NCI-H1436 (cell line): Measurements from ENCODE around the gene CRLF3.
"Not testable (repeated sequence)": the region's sequence is repeated elsewhere in the genome, so short reads cannot be mapped to it uniquely, and the experiment has no call there.

Experiments used
- DNase-seq: peaks from one replicate; lab custom pipeline; 2025; lab: John Stamatoyannopoulos, UW

The CRLF3 gene

DNA sequence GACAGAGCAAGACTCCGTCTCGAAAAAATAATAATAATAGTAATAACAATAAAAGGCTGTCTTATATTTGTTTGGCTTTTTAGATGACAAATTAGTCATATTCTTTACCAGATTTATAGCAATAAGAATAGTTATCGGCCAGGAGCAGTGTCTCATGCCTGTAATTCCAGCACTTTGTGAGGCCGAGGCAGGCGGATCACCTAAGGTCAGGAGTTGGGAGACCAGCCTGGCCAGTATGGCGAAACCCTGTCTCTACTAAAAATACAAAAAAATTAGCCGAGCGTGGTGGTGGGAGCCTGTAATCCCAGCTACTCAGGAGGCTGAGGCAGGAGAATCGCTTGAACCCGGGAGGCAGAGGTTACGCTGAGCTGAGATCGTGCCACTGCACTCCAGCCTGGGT, 10.3 kb downstream of the CRLF3 start:
- DNase-seq: not testable (repeated sequence)

- DNase-seq: no peak
Observed at GRCh38 chr17:30812218-30813177, 12.0 kb downstream of the CRLF3 start.

GRCh38 chr17:30809867-30810266, 14.6 kb downstream of the CRLF3 start:
- DNase-seq: no peak

DNA sequence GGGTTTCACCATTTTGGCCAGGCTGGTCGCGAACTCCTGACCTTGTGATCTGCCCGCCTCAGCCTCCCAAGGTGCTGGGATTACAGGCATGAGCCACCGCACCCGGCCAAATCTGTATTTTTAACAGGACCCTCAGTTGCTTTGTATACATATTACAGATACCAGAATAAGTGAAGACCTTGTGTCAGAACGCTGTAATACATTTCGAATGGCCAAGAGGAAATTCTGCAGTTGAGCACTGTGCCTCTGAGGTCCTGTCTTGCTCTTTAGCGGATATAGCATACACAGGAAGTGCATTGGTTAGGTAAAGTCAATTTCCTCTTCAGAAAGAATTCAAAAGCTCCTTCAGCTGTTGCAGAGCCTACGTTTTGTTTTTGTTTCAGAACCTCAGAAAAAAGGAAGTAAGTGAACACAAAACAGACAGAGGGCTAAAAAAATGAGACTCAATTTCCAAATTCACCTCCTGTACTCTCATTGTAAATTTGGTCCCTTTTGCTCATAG, 15.7 kb downstream of the CRLF3 start:
- DNase-seq: no peak

- DNase-seq: no peak
Observed at GRCh38 chr17:30807896-30808295, 16.6 kb downstream of the CRLF3 start.

GRCh38 chr17:30805944-30806456, 18.5 kb downstream of the CRLF3 start:
- no peak for DNase-seq

DNA sequence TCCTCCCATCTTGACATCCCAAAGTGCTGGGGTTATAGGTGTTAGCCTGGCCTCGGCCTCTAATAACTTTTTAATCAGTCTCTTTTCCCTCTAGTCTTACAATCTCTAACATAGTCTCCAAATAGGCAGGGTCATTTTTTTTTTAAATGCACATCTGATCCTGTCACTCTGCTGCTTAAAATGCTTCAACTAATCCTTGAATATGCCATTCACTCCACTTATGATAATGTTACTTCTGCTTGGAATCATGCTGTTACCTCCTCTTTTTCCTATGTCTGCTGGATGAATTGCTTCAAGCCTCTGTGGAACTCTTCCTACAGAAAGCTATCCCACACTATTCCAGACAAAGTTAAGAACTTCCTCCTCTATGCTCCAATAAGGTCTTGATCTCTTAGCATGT, 22.8 kb downstream of the CRLF3 start:
- DNase-seq: no peak

DNA sequence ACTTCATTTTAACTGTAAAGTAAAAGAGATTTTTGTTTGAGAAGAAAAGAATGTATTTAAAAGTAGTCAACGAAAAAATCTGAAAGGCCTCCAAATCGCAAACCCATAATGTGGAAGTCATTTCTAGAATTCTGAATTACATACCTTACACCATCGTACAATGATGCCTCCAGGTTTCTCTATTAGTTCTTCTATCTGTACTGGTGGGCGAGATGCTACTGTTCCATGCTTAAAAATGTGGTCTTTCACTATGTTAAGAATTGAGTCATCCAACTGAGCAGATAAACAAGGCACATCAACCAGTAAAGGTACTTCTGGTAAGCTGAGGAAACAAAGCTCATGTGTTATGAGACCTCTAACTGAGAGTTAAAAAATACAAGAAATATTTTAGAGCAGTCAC, 28.5 kb downstream of the CRLF3 start:
- no peak for DNase-seq

- DNase-seq: no peak
Observed at GRCh38 chr17:30794372-30794771, 30.1 kb downstream of the CRLF3 start.

GRCh38 chr17:30793282-30793977, 31.1 kb downstream of the CRLF3 start:
- no peak for DNase-seq

DNA sequence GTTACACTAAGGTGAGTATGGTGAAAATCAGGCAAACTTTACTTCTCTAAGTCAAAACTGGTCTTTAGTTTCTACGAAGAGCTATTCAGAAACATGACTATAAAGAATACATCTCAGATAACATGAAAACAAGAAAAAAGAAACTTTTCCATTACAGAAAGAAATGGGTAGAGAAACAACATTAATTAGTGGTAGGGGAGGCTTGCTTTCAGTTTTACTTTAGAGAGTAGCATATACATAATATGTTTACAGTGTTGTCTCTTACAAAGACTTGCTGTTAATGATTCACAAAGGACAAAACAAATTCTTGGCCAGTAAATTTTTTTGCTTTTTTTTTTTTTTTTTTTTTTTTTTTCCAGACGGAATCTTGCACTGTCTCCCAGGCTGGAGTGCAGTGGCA, 34.2 kb downstream of the CRLF3 start:
- DNase-seq: no peak

DNA sequence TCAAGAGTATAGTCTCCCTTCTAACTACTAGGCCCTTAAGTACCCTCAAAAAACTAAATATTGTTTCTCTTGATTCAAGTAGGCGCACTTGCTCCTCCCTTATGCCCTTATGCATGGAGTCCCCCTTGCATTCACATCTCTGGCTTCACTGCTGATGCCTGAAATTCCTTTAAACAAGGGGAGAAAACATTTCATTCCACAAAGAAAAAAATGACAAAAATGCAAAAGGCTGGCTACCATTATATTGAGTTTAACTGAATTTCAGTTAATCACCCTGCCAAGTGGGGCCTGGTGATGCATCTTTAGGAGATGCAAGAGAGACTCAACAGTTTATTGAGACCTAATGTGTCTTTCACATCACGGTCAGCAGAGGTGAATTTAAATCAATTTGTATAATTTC, 35.6 kb downstream of the CRLF3 start:
- no peak for DNase-seq

DNA sequence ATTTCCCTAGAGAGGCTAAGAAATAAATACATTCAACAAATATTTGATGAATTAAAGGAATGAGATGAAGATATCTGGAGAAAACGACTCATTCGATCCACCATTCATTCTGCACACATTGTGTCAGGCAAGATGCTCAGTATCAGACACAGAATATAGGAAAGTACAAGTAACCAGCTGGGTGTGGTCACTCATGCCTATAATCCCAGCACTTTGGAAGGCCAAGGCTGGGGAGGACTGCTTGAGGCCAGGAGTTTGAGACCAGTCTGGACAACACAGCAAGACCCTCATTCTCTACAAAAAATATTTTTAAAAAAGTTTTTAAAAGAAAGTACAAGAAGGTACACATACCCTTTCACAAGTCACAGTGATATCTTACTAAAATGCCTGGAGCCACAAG, 42.3 kb downstream of the CRLF3 start:
- DNase-seq: no peak

DNA sequence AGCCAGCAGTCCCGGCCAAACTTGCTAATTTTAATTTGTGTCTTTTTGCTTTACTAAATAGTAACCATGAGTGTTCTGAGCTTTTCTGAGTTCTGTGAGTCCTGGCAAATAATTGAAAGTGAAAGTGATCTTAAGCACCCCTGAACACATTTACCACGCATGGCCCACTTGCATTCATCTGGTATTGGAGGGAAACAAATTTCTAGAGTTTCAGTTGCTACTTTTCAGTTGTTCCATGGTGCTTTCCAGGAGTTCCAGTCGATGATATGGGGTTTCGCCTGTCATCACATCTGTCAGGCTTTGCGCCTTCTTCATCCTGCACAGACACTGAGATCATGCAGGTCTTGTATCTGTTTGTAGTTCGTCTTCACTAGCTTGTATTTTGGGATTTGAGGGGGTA, 44.1 kb downstream of the CRLF3 start:
- DNase-seq: no peak

DNA sequence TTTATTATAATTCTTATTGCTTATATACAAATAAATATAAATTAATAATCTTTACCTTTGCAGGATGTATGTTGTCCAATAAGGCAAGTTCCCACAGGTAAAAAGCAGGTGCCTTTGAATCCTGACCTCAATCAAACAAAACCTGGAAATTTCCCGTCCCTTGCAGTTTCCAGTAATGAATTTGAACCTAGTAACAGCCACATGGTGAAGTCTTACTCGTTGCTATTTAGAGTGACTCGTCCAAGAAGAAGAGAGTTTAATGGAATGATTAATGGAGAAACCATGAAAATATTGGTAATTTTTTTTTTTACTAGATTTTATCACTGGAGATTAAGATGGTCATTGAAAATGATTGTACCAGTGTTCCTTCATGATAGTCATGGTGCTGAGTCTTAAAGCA, 55.7 kb downstream of the CRLF3 start:
- DNase-seq: not testable (repeated sequence)

DNA sequence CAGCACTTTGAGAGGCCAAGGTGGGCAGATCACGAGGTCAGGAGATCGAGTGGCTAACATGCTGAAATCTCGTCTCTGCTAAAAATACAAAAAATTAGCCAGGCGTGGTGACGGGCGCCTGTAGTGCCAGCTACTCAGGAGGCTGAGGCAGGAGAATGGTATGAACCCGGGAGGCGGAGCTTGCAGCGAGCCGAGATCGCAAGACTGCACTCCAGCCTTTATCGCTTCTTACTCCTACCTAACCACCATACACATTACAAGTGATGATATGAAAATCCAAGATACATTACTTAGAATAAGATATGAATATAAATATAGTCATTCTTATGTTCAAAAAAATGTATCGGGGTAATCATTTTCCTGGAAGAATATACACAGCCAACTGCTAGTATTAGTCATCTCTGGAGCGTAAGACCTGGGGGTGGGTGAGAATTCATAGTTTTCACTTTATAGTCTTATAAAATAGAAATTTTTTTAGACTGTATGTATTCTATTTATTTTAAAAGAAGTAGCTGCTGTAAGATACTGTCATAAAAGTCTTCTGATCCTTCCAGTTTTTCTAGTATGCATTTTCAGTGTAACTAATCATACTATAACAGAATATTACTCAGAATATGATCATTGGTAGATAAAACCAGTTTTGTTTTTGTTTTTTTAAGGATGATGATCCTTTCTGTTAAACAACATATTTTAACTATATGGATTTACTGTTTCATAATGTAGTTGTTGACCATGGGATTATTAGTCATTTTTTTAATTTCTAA, 56.7 kb downstream of the CRLF3 start:
- DNase-seq: not testable (repeated sequence)

- DNase-seq: no peak
Observed at GRCh38 chr17:30761060-30761459, 63.4 kb downstream of the CRLF3 start.

- not testable (repeated sequence) for DNase-seq
Observed at GRCh38 chr17:30753291-30753690, 71.2 kb downstream of the CRLF3 start.

GRCh38 chr17:30750982-30751381, 73.5 kb downstream of the CRLF3 start:
- not testable (repeated sequence) for DNase-seq

GRCh38 chr17:30747621-30748020, 76.9 kb downstream of the CRLF3 start:
- not testable (repeated sequence) for DNase-seq

DNA sequence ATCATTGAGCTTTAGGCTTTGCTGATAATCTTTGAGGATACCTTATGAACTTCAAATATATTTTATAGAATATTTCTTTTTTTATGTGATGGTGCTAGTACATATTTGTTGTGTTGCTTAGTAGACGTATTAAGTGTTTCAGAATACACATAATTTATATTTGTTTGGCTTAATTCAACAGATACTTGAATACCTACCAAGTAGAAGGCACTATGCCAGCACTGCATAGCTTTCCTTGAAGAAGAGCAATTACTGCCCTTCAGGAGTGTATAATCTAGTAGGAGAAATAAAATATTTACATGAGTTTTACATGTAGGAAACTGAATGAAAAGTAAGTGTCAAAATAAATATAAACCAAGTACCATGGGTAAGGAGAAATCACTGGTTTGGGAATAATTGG, 81.8 kb downstream of the CRLF3 start:
- DNase-seq: not testable (repeated sequence)

DNA sequence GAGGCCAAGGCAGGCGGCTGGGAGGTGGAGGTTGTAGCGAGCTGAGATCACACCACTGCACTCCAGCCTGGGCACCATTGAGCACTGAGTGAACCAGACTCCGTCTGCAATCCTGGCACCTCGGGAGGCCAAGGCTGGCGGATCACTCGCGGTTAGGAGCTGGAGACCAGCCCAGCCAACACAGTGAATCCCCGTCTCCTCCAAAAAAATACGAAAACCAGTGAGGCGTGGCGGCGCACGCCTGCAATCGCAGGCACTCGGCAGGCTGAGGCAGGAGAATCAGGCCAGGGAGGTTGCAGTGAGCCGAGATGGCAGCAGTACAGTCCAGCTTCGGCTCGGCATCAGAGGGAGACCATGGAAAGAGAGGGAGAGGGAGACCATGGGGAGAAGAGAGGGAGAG, 88.1 kb downstream of the CRLF3 start:
- DNase-seq: not testable (repeated sequence)
